DMS 273 (cell line): ENCODE data around the gene ZNF790.

ENCODE experiments used
- DNase-seq: peaks from one replicate; lab custom pipeline; 2025; ENCODE audit not compliant: unreplicated experiment; lab: John Stamatoyannopoulos, UW

ZNF790 gene

GRCh38 chr19:36772311-36773222, 65.6 kb downstream of the ZNF790 start, which contains the start of gene ZNF850:
Gene ZNF850 (minus strand): TSS chr19:36772807. CDS start chr19:36762606, 10,201 bp downstream.
- peak; percentile 98 for DNase-seq

- peak; percentile 93 for DNase-seq
Observed at GRCh38 chr19:36771261-36772231, 66.6 kb downstream of the ZNF790 start.
